GM23248 (cell line): Measurements from ENCODE around the gene MRPS18C. TPM values are rescaled to one million over a fixed set of nuclear protein-coding genes. Genes with fewer than 3 reads are reported as not detected.

ENCODE experiments used
- DNase-seq: peaks from one replicate; pipeline ENCODE4 v3.0.0-alpha.2; 2015
- H2AFZ ChIP-seq: fragments of 200-600 bp; sonication (generic); 2 replicates; pipeline ENCODE4 v1.6.1; 2016; ENCODE audit warnings: antibody characterized with exemption
- H3F3A ChIP-seq: fragments of 200-600 bp; sonication (generic); 2 replicates; pipeline ENCODE4 v1.6.1; 2016; ENCODE audit warnings: mild to moderate bottlenecking, antibody characterized with exemption, mixed run types; ENCODE audit not compliant: insufficient read depth
- H3K27ac ChIP-seq: fragments of 200-600 bp; sonication (generic); 2 replicates; pipeline ENCODE4 v1.5.1; 2016; ENCODE audit warnings: mild to moderate bottlenecking
- H3K27me3 ChIP-seq: fragments of 200-600 bp; sonication (generic); replicated peaks from 2 replicates; pipeline ENCODE4 v1.6.1; 2016; ENCODE audit warnings: mild to moderate bottlenecking; ENCODE audit not compliant: insufficient read depth
- H3K36me3 ChIP-seq: fragments of 200-600 bp; sonication (generic); 2 replicates; pipeline ENCODE4 v1.6.1; 2016; ENCODE audit warnings: low read depth, mild to moderate bottlenecking
- H3K4me1 ChIP-seq: fragments of 200-600 bp; sonication (generic); 2 replicates; pipeline ENCODE4 v1.6.1; 2016; ENCODE audit warnings: mild to moderate bottlenecking; ENCODE audit not compliant: insufficient read depth
- H3K4me2 ChIP-seq: fragments of 200-600 bp; sonication (generic); one replicate; pipeline ENCODE4 v1.6.1; 2016; ENCODE audit warnings: mild to moderate bottlenecking; ENCODE audit not compliant: unreplicated experiment
- H3K4me3 ChIP-seq: fragments of 200-600 bp; sonication (generic); 2 replicates; pipeline ENCODE4 v1.5.1; 2016; ENCODE audit warnings: mild to moderate bottlenecking
- H3K79me2 ChIP-seq: fragments of 200-600 bp; sonication (generic); 2 replicates; pipeline ENCODE4 v1.6.1; 2016; ENCODE audit warnings: mild to moderate bottlenecking; ENCODE audit not compliant: insufficient read depth
- H3K9ac ChIP-seq: fragments of 200-600 bp; sonication (generic); 2 replicates; pipeline ENCODE4 v1.6.1; 2016; ENCODE audit warnings: mild to moderate bottlenecking
- H3K9me2 ChIP-seq: fragments of 200-600 bp; sonication (generic); 2 replicates; pipeline ENCODE4 v1.6.1; 2016; ENCODE audit warnings: mixed run types, mild to moderate bottlenecking, moderate library complexity; ENCODE audit not compliant: insufficient read depth
- H3K9me3 ChIP-seq: fragments of 200-600 bp; sonication (generic); one replicate; pipeline ENCODE4 v1.6.1; 2017; ENCODE audit warnings: low read depth
- H4K20me1 ChIP-seq: fragments of 200-600 bp; sonication (generic); 2 replicates; pipeline ENCODE4 v1.6.0; 2016; ENCODE audit not compliant: insufficient read depth
- EZH2 ChIP-seq: fragments of 200-600 bp; sonication (generic); IDR thresholded peaks from 2 replicates; pipeline ENCODE4 v1.6.1; 2018; ENCODE audit warnings: antibody characterized with exemption, mild to moderate bottlenecking; ENCODE audit not compliant: insufficient read depth, poor library complexity, severe bottlenecking
- EZH2phosphoT487 ChIP-seq: fragments of 200-600 bp; sonication (generic); IDR thresholded peaks from 2 replicates; pipeline ENCODE4 v1.6.1; 2018; ENCODE audit warnings: antibody characterized with exemption, moderate library complexity, mild to moderate bottlenecking, low read depth; ENCODE audit not compliant: insufficient read depth
- WGBS, 2 experiments: methylation state at CpG; one replicate each; pipeline ENCODE4 v1.1.6; 2015 to 2017; ENCODE audit warnings: low lambda C conversion rate in 2 of 2, low coverage in 1 of 2; ENCODE audit errors: missing lambda C conversion rate in 2 of 2; 5-methylcytosine and 5-hydroxymethylcytosine counted together
- in situ Hi-C: fragments of 300-500 bp; cut with MboI; formaldehyde crosslinking; loops from 2 replicates; pipeline ENCODE4 v1.15.0; 2020
- polyA plus RNA-seq: library from polyadenylated mRNA; unstranded; fragments of >200 nt; fragmentation: Nextera tagmentation; extraction: Ambion mirVana; gene quantifications from 2 replicates; pipeline ENCODE4 v1.2.1, GENCODE V29; 2016
- total RNA-seq: library from RNA; depleted of rRNA; stranded (reverse); fragments of >200 nt; shearing (Covaris generic); gene quantifications from 2 replicates; pipeline ENCODE4 v1.2.3, GENCODE V29; 2014; rRNA removed

Gene MRPS18C
- 11.9 and 15.8 TPM in 2 replicates for total RNA-seq
- 106 and 109 TPM in 2 replicates for polyA plus RNA-seq

- peaks cover 18% of the 10 kb centered on the region; the same call in 1 of the 2 replicates for H3K4me1 ChIP-seq
- no peaks in the 10 kb centered on the region for H3K27me3 ChIP-seq
- H3K4me2 ChIP-seq = peak within 1 kb of the TSS; percentile 99
- no peaks in the 10 kb centered on the region for H3K9me3 ChIP-seq
- no peaks in the 10 kb centered on the region for H3K9me2 ChIP-seq
- WGBS, 2 experiments = 0 to 1% methylated on average over 57 to 58 of the region's 58 CpGs
- H2AFZ ChIP-seq = peak within 1 kb of the TSS; percentile 98
- H3K79me2 ChIP-seq = peaks cover 65% of the 10 kb centered on the region
- H4K20me1 ChIP-seq = no peaks in the 10 kb centered on the region
- peak; percentile 100 for DNase-seq
- peak within 1 kb of the TSS; percentile 99 for H3K4me3 ChIP-seq
- in situ Hi-C loops = no loop called here
- H3K27ac ChIP-seq = peak within 1 kb of the TSS; percentile 98
- peaks cover 5% of the 10 kb centered on the region; the same call in 1 of the 2 replicates for H3F3A ChIP-seq
- TF ChIP-seq EZH2 (no peak), EZH2phosphoT487 (no peak)
- peak within 1 kb of the TSS; percentile 99 for H3K9ac ChIP-seq
- peaks cover 31% of the 10 kb centered on the region for H3K36me3 ChIP-seq
These were observed at the start of gene MRPS18C, which contains the start of gene HELQ for GRCh38 chr4:83455281-83456183. TSS of gene MRPS18C (plus strand) at chr4:83456058. CDS start at chr4:83456078, 20 bp downstream. TSS of gene HELQ (minus strand) at chr4:83455823. CDS start at chr4:83455693, 130 bp downstream.

GRCh38 chr4:83408908-83409307, 47.0 kb upstream of the MRPS18C start:
- no peaks in the 10 kb centered on the region for H3F3A ChIP-seq
- no peaks in the 10 kb centered on the region for H4K20me1 ChIP-seq
- no peaks in the 10 kb centered on the region for H3K79me2 ChIP-seq
- in situ Hi-C loops = no loop called here
- WGBS, 2 experiments = 96 to 97% methylated on average over 1 of the region's 1 CpG
- no peak overlapping the region for H2AFZ ChIP-seq
- no peak for TF ChIP-seq EZH2phosphoT487
- no peak for TF ChIP-seq EZH2
- no peak for DNase-seq
- H3K9me2 ChIP-seq = no peaks in the 10 kb centered on the region
- H3K27me3 ChIP-seq = no peaks in the 10 kb centered on the region
- no peak overlapping the region for H3K9ac ChIP-seq
- no peaks in the 10 kb centered on the region for H3K9me3 ChIP-seq
- H3K4me3 ChIP-seq = no peak overlapping the region
- no peaks in the 10 kb centered on the region for H3K4me1 ChIP-seq
- peaks cover 8% of the 10 kb centered on the region for H3K36me3 ChIP-seq
- H3K4me2 ChIP-seq = no peak overlapping the region
- no peak overlapping the region for H3K27ac ChIP-seq

GRCh38 chr4:83413676-83414075, 42.2 kb upstream of the MRPS18C start:
- Histone ChIP-seq H3F3A (no peaks in the 10 kb centered on the region), H3K36me3 (peaks cover 13% of the 10 kb centered on the region; the same call in 1 of the 2 replicates), H4K20me1 (no peaks in the 10 kb centered on the region), H2AFZ (no peak overlapping the region), H3K4me2 (no peak overlapping the region), H3K79me2 (no peaks in the 10 kb centered on the region), H3K4me1 (no peaks in the 10 kb centered on the region), H3K27ac (no peak overlapping the region), H3K9ac (no peak overlapping the region), H3K9me3 (no peaks in the 10 kb centered on the region), H3K9me2 (no peaks in the 10 kb centered on the region), H3K4me3 (no peak overlapping the region), H3K27me3 (no peaks in the 10 kb centered on the region)
- in situ Hi-C loops = no loop called here
- peak; percentile 51 for DNase-seq
- WGBS, 2 experiments = 99 to 100% methylated on average over 2 of the region's 2 CpGs
- no peak for TF ChIP-seq EZH2phosphoT487
- no peak for TF ChIP-seq EZH2

GRCh38 chr4:83417566-83417965, 38.3 kb upstream of the MRPS18C start:
- no peak overlapping the region for H3K27ac ChIP-seq
- 97 to 99% methylated on average over 4 of the region's 4 CpGs for WGBS, 2 experiments

More at GRCh38 chr4:83417566-83417965, 38.3 kb upstream of the MRPS18C start:
- Histone ChIP-seq H3F3A (no peaks in the 10 kb centered on the region), H3K9me3 (no peaks in the 10 kb centered on the region), H3K4me2 (no peak overlapping the region), H3K4me3 (no peak overlapping the region), H3K4me1 (no peaks in the 10 kb centered on the region), H3K9ac (no peak overlapping the region), H3K27me3 (no peaks in the 10 kb centered on the region), H3K79me2 (no peaks in the 10 kb centered on the region), H3K36me3 (peaks cover 26% of the 10 kb centered on the region; the same call in 1 of the 2 replicates), H2AFZ (no peak overlapping the region), H3K9me2 (no peaks in the 10 kb centered on the region), H4K20me1 (no peaks in the 10 kb centered on the region)
- in situ Hi-C loops = no loop called here
- no peak for DNase-seq
- TF ChIP-seq EZH2 (no peak), EZH2phosphoT487 (no peak)
